Measurements from ENCODE around the gene MEIKIN.

DNA sequence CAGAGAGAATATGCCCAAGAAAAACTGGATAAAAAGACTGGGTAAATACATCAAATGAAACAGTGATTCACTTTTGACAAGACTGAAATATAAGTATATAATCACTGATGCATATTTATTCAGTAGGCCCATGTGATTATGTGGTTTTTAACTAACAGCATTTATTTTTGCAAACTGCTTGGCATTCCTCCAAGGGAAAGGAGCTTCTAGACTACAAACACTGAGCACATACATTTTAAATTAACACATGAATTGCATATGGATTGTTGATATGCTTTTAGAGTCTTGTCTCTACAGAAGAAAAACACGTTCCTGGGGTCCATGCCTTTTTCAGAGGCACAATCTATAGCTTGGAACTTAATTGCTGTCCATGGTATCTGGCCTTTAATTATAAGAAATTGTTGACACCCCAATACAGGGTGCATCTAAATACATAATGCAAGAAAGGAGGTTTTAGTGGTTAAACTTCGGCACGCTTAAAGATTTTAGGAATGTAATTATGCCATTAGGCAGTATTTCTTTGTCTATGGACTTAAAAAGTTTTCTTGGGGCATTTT, 6.9 kb upstream of the MEIKIN start:
- TF ChIP-seq, protein P1, sequence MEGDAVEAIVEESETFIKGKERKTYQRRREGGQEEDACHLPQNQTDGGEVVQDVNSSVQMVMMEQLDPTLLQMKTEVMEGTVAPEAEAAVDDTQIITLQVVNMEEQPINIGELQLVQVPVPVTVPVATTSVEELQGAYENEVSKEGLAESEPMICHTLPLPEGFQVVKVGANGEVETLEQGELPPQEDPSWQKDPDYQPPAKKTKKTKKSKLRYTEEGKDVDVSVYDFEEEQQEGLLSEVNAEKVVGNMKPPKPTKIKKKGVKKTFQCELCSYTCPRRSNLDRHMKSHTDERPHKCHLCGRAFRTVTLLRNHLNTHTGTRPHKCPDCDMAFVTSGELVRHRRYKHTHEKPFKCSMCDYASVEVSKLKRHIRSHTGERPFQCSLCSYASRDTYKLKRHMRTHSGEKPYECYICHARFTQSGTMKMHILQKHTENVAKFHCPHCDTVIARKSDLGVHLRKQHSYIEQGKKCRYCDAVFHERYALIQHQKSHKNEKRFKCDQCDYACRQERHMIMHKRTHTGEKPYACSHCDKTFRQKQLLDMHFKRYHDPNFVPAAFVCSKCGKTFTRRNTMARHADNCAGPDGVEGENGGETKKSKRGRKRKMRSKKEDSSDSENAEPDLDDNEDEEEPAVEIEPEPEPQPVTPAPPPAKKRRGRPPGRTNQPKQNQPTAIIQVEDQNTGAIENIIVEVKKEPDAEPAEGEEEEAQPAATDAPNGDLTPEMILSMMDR (IDR thresholded peaks at IDR 0.05), result no peak
- TF ChIP-seq POLR2A (IDR thresholded peaks at IDR 0.05), result no peak

Data from uterus (tissue), 2 donors.